Loucy (cell line): Measurements from ENCODE around the gene ANKS4B.

Experiments
- EZH2phosphoT487 ChIP-seq: fragments of 200-600 bp; IDR thresholded peaks from 2 replicates; pipeline ENCODE4 v1.6.1; 2018; ENCODE audit warnings: antibody characterized with exemption, mild to moderate bottlenecking, moderate library complexity, borderline replicate concordance
- TF ChIP-seq, protein P1 (sequence below): fragments of 200-600 bp; sonication (generic); conservative IDR thresholded peaks from 2 replicates; pipeline ENCODE4 v1.5.1; 2014; ENCODE audit warnings: mild to moderate bottlenecking, antibody characterized with exemption, low read length

DNA sequence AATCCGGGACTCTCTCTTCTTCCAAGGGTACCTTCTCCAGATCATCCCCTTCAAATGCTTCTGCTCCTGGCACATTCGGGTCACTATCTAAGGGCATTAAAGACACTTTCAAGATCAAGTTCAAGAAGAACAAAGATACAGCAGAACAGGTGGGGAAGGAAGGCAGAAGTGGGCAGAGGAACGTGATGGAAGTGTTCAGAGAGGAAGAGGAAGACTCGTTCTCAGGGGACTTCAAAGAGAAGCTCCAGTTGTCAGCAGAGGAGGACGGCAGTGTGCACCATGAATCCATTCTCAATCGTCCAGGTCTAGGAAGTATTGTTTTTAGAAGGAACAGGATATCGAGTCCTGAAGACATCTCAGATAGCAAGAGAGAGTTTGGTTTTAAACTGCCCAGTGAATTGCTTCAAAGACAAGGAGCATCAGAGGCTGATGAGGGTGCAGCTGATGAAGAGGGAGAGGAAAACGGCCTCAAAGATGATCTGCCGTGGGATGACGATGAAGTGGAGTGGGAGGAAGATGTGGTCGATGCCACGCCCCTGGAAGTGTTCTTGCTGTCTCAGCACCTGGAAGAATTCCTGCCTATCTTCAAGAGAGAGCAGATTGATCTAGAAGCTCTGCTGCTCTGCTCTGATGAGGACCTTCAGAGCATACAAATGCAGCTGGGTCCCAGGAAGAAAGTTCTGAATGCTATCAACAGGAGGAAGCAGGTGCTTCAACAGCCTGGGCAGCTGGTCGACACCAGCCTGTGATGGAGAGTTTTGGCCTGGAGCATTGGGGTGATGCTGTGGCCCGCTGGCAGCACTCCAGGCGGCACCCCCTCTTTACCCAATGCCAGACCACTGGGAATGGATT is 16.8 kb downstream of the ANKS4B start:
- TF ChIP-seq, protein P1, sequence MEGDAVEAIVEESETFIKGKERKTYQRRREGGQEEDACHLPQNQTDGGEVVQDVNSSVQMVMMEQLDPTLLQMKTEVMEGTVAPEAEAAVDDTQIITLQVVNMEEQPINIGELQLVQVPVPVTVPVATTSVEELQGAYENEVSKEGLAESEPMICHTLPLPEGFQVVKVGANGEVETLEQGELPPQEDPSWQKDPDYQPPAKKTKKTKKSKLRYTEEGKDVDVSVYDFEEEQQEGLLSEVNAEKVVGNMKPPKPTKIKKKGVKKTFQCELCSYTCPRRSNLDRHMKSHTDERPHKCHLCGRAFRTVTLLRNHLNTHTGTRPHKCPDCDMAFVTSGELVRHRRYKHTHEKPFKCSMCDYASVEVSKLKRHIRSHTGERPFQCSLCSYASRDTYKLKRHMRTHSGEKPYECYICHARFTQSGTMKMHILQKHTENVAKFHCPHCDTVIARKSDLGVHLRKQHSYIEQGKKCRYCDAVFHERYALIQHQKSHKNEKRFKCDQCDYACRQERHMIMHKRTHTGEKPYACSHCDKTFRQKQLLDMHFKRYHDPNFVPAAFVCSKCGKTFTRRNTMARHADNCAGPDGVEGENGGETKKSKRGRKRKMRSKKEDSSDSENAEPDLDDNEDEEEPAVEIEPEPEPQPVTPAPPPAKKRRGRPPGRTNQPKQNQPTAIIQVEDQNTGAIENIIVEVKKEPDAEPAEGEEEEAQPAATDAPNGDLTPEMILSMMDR = no peak
- TF ChIP-seq EZH2phosphoT487 = no peak
